H1 (cell line): Measurements from ENCODE around the gene RPS6KB2. TPM values are rescaled to one million over a fixed set of nuclear protein-coding genes. Genes with fewer than 3 reads are reported as not detected.

Experiments
- CTCF ChIA-PET: fragments of 300-600 bp; sonication (Branson Sonifier 250); formaldehyde crosslinking; loops from one replicate; lab custom pipeline; 2021; ENCODE audit not compliant: partially characterized antibody; lab: Charles Lee
- POLR2A ChIA-PET: fragments of 300-600 bp; sonication (Branson Sonifier 250); formaldehyde crosslinking; loops from one replicate; lab custom pipeline; 2021; ENCODE audit warnings: inconsistent platforms; ENCODE audit not compliant: partially characterized antibody; lab: Charles Lee
- DNase-seq, 2 experiments: peaks; one replicate each; pipeline versions ENCODE4 v3.0.0 to v3.0.0-alpha.2; 2010 to 2022; ENCODE audit warnings: low spot score in 2 of 2, low read depth in 1 of 2, mixed read lengths in 1 of 2
- FAIRE-seq: peaks from 2 replicates; lab custom pipeline; 2011; peaks lifted over from hg19 to GRCh38; lab: Jason Lieb, UNC
- H2AFZ ChIP-seq: 2 replicates; pipeline ENCODE4 v1.8.1; 2012; ENCODE audit warnings: low read length, inconsistent platforms
- H2AK5ac ChIP-seq: 2 replicates; pipeline ENCODE4 v1.6.1; 2013; ENCODE audit warnings: low read depth, low read length
- H2BK120ac ChIP-seq: replicated peaks from 2 replicates; pipeline ENCODE3; 2013; ENCODE audit warnings: low read depth, low read length, inconsistent platforms
- H2BK12ac ChIP-seq: 2 replicates; pipeline ENCODE4 v1.6.1; 2013; ENCODE audit warnings: low read depth, low read length
- H2BK15ac ChIP-seq: 2 replicates; pipeline ENCODE4 v1.6.1; 2013; ENCODE audit warnings: low read length
- H2BK20ac ChIP-seq: 2 replicates; pipeline ENCODE4 v1.6.1; 2013; ENCODE audit warnings: low read length
- H2BK5ac ChIP-seq: 2 replicates; pipeline ENCODE4 v1.6.1; 2013; ENCODE audit warnings: low read depth, low read length
- H3K14ac ChIP-seq: 2 replicates; pipeline ENCODE4 v1.6.1; 2013; ENCODE audit warnings: inconsistent platforms; ENCODE audit not compliant: insufficient read length
- H3K18ac ChIP-seq: 2 replicates; pipeline ENCODE4 v1.6.1; 2013; ENCODE audit warnings: low read length; ENCODE audit errors: extremely low read depth
- H3K23ac ChIP-seq: 2 replicates; pipeline ENCODE4 v1.6.1; 2013; ENCODE audit warnings: inconsistent platforms; ENCODE audit not compliant: insufficient read length
- H3K23me2 ChIP-seq: 2 replicates; pipeline ENCODE4 v1.6.1; 2013; ENCODE audit warnings: low read depth, low read length
- H3K27ac ChIP-seq: 2 replicates; pipeline ENCODE4 v1.6.1; 2011; ENCODE audit warnings: low read depth, low read length, inconsistent platforms
- H3K27me3 ChIP-seq, 4 experiments: replicated peaks in 1 of 4; 1 replicate in 1 of 4; 2 replicates in 3 of 4; pipeline versions ENCODE4 v1.6.1 to v1.8.1; 2011 to 2013; ENCODE audit warnings: low read length in 3 of 4, mild to moderate bottlenecking in 3 of 4, inconsistent platforms in 2 of 4, mixed read lengths in 2 of 4, moderate library complexity in 1 of 4; ENCODE audit not compliant: control insufficient read depth in 3 of 4, insufficient read depth in 3 of 4; ENCODE audit errors: extremely low read depth in 1 of 4
- H3K36me3 ChIP-seq, 4 experiments: 2 replicates each; pipeline versions ENCODE4 v1.6.1 to v1.8.1; 2011 to 2013; ENCODE audit warnings: mild to moderate bottlenecking in 4 of 4, low read length in 3 of 4, moderate library complexity in 2 of 4, control low read depth in 1 of 4, inconsistent platforms in 1 of 4; ENCODE audit not compliant: insufficient read depth in 4 of 4, control insufficient read depth in 2 of 4
- H3K4ac ChIP-seq: replicated peaks from 2 replicates; pipeline ENCODE3; 2013; ENCODE audit warnings: low read length, low read depth, mixed read lengths, inconsistent platforms; ENCODE audit not compliant: insufficient read length
- H3K4me1 ChIP-seq, 4 experiments: replicated peaks in 1 of 4; 1 replicate in 1 of 4; 2 replicates in 3 of 4; pipeline versions ENCODE4 v1.6.1 to v1.8.1; 2011 to 2013; ENCODE audit warnings: low read length in 3 of 4, inconsistent platforms in 2 of 4, mixed read lengths in 1 of 4; ENCODE audit not compliant: insufficient read depth in 4 of 4, control insufficient read depth in 3 of 4
- H3K4me2 ChIP-seq, 2 experiments: 2 replicates each; pipeline versions ENCODE4 v1.6.1 to v1.8.1; 2011 to 2013; ENCODE audit warnings: low read depth in 2 of 2, low read length in 2 of 2, control low read depth in 1 of 2, inconsistent platforms in 1 of 2, mild to moderate bottlenecking in 1 of 2; ENCODE audit not compliant: insufficient read depth in 1 of 2
- H3K4me3 ChIP-seq, 4 experiments: fragments of 200-600, 300-600 bp in 1 of 4; sonication (generic), shearing (Covaris generic), sonication (Bioruptor Twin) in 1 of 4; 2 replicates each; pipeline versions ENCODE4 v1.5.1 to v1.8.1; 2011 to 2016; ENCODE audit warnings: low read length in 4 of 4, low read depth in 3 of 4, control low read depth in 2 of 4, inconsistent platforms in 2 of 4, mild to moderate bottlenecking in 2 of 4, mixed read lengths in 1 of 4, moderate library complexity in 1 of 4; ENCODE audit not compliant: insufficient read depth in 2 of 4; ENCODE audit errors: extremely low read depth in 1 of 4
- H3K56ac ChIP-seq: replicated peaks from 2 replicates; pipeline ENCODE3; 2013; ENCODE audit warnings: low read depth, mild to moderate bottlenecking, mixed read lengths, low read length, inconsistent platforms; ENCODE audit not compliant: insufficient read length
- H3K79me1 ChIP-seq: 2 replicates; pipeline ENCODE4 v1.6.1; 2013; ENCODE audit warnings: low read depth, low read length, control low read depth
- H3K79me2 ChIP-seq, 2 experiments: 2 replicates each; pipeline versions ENCODE4 v1.6.1 to v1.8.1; 2012 to 2013; ENCODE audit warnings: low read length in 2 of 2, mild to moderate bottlenecking in 2 of 2, inconsistent platforms in 1 of 2; ENCODE audit not compliant: insufficient read depth in 2 of 2, control insufficient read depth in 1 of 2
- H3K9ac ChIP-seq, 4 experiments: replicated peaks in 1 of 4; 1 replicate in 1 of 4; 2 replicates in 3 of 4; pipeline versions ENCODE4 v1.6.1 to v1.8.1; 2011 to 2013; ENCODE audit warnings: low read depth in 3 of 4, low read length in 3 of 4, control low read depth in 2 of 4, mild to moderate bottlenecking in 2 of 4, moderate library complexity in 2 of 4, inconsistent platforms in 1 of 4; ENCODE audit errors: extremely low read depth in 1 of 4
- H3K9me3 ChIP-seq, 2 experiments: 2 replicates each; pipeline versions ENCODE4 v1.6.1 to v1.8.1; 2012 to 2013; ENCODE audit warnings: mild to moderate bottlenecking in 2 of 2, moderate library complexity in 2 of 2, control low read depth in 1 of 2, inconsistent platforms in 1 of 2, low read depth in 1 of 2, low read length in 1 of 2, mixed read lengths in 1 of 2; ENCODE audit not compliant: insufficient read depth in 2 of 2
- H4K20me1 ChIP-seq, 2 experiments: replicated peaks in 1 of 2; 2 replicates each; pipeline versions ENCODE3 to v1.8.1; 2011 to 2013; ENCODE audit warnings: inconsistent platforms in 2 of 2, low read length in 2 of 2, mild to moderate bottlenecking in 1 of 2; ENCODE audit not compliant: insufficient read depth in 2 of 2, control insufficient read depth in 1 of 2
- H4K5ac ChIP-seq: 2 replicates; pipeline ENCODE4 v1.6.1; 2013; ENCODE audit warnings: low read length, low read depth, mixed read lengths, inconsistent platforms; ENCODE audit not compliant: insufficient read length
- H4K8ac ChIP-seq: 2 replicates; pipeline ENCODE4 v1.8.0; 2013; ENCODE audit warnings: mild to moderate bottlenecking, moderate library complexity, low read length, inconsistent platforms; ENCODE audit not compliant: insufficient read depth; ENCODE audit errors: extremely low read depth
- H4K91ac ChIP-seq: replicated peaks from 2 replicates; pipeline ENCODE3; 2013; ENCODE audit warnings: low read length, mixed read lengths, inconsistent platforms; ENCODE audit not compliant: insufficient read length
- ATF3 ChIP-seq: IDR thresholded peaks from 2 replicates; pipeline ENCODE4 v1.6.1; 2011; ENCODE audit warnings: low read depth, mild to moderate bottlenecking, low read length; ENCODE audit not compliant: insufficient read depth
- CBX5 ChIP-seq: fragments of 300-800, 300-1000 bp; sonication (generic); IDR thresholded peaks from 2 replicates; pipeline ENCODE4 v1.7.1; 2016; ENCODE audit warnings: antibody characterized with exemption, low read length, low read depth
- EP300 ChIP-seq, 2 experiments: IDR thresholded peaks; 1 replicate in 1 of 2; 2 replicates in 1 of 2; pipeline ENCODE4 v1.6.1; 2011 to 2012; ENCODE audit warnings: low read depth in 2 of 2, low read length in 2 of 2, mild to moderate bottlenecking in 2 of 2, borderline replicate concordance in 1 of 2, inconsistent platforms in 1 of 2, moderate library complexity in 1 of 2
- TEAD4 ChIP-seq: IDR thresholded peaks from 2 replicates; pipeline ENCODE4 v1.6.1; 2012; ENCODE audit warnings: low read depth, low read length, inconsistent platforms, mixed read lengths
- WGBS, 2 experiments: shearing (Covaris generic) in 1 of 2; methylation state at CpG; one replicate each; pipeline versions ENCODE4 v1.1.6 to v1.1.7; 2013 to 2015; ENCODE audit warnings: low lambda C conversion rate in 2 of 2, mixed read lengths in 2 of 2, inconsistent platforms in 1 of 2, low coverage in 1 of 2, missing lambda C conversion rate in 1 of 2; ENCODE audit not compliant: insufficient replicate concordance in 2 of 2, insufficient coverage in 1 of 2, insufficient read length in 1 of 2; ENCODE audit errors: extremely low coverage in 1 of 2, missing lambda C conversion rate in 1 of 2; 5-methylcytosine and 5-hydroxymethylcytosine counted together
- polyA plus RNA-seq, 7 experiments: library from polyadenylated mRNA; depleted of rRNA in 3 of 7; stranded (reverse) in 5 of 7; unstranded in 2 of 7; fragments of >200 nt in 5 of 7; fragments of 200-250 nt in 2 of 7; gene quantifications; 1 replicate in 5 of 7; 2 replicates in 1 of 7; 4 replicates in 1 of 7; pipeline versions ENCODE4 v1.2.1 to v1.2.3, GENCODE V29; 2011 to 2013; ENCODE audit warnings: missing spikeins in 2 of 7, mixed read lengths in 2 of 7
- total RNA-seq: library from RNA; stranded (reverse); fragmentation: NEBNext Ultra II Directional; extraction: Animal tissue kit (Norgen Biotek cat#: 25700); gene quantifications from 2 replicates; pipeline ENCODE4 v1.2.1, GENCODE V29; 2021

RPS6KB2 gene
- total and polyA plus RNA-seq, 2 of the 8 experiments (the other 6 are each of a cell fraction or from before 2014, with no cell fraction given), result 41.0 to 47.1 TPM

GRCh38 chr11:67468456-67468758, 40.1 kb downstream of the RPS6KB2 start:
- Histone ChIP-seq H3K79me2 (peaks cover 0 to 3% of the 10 kb centered on the region in 2 experiments; a peak in 2 of 4 replicates), H3K4me1 (peaks cover 2 to 14% (median 6%) of the 10 kb centered on the region in 4 experiments; a peak in 6 of 7 replicates), H3K18ac (no peak overlapping the region), H3K14ac (no peak overlapping the region), H2BK20ac (no peak overlapping the region), H4K5ac (no peak overlapping the region), H3K36me3 (no peaks in the 10 kb centered on the region), H3K79me1 (peaks cover 2% of the 10 kb centered on the region), H3K4ac (no peak overlapping the region), H4K91ac (no peak overlapping the region), H3K23me2 (peaks cover 6% of the 10 kb centered on the region), H2BK5ac (no peak overlapping the region), H2BK120ac (no peak overlapping the region), H3K9me3 (no peaks in the 10 kb centered on the region), H3K27ac (no peak overlapping the region), H3K4me2 (peak overlapping the region; percentile 81 to 86), H3K27me3 (no peaks in the 10 kb centered on the region), H4K8ac (no peak overlapping the region), H2AK5ac (no peak overlapping the region), H2AFZ (no peak overlapping the region), H2BK12ac (no peak overlapping the region), H2BK15ac (no peak overlapping the region), H3K56ac (no peak overlapping the region), H3K4me3 (peak overlapping the region; percentile 55 to 90 (median 76)), H3K9ac (peak overlapping the region in 3 of 4 experiments; percentile 29 to 59 (median 38); a peak in 5 of 7 replicates), H4K20me1 (peaks cover 0 to 3% of the 10 kb centered on the region in 2 experiments), H3K23ac (no peak overlapping the region)
- POLR2A ChIA-PET, result interaction anchor here (0.6 to 4.6 kb wide), 31 partner anchors 9 to 159 kb away, joined by 3 to 36 read pairs (median 4); partner anchors contain the start of genes CABP4, CARNS1, CORO1B and GPR152
- 17% methylated on average over 6 of the region's 6 CpGs; no CpG with 5 or more reads in 1 of the 2 experiments for WGBS, 2 experiments
- FAIRE-seq (no peak), DNase-seq (no peak)
- CTCF ChIA-PET, result interaction anchor here (0.9 to 2.3 kb wide), 14 partner anchors 23 to 92 kb away, joined by 3 to 15 read pairs (median 4); partner anchors contain the start of genes CARNS1, CORO1B, PITPNM1 and PPP1CA
- no peak for TF ChIP-seq ATF3
- no peak for TF ChIP-seq CBX5
- no peak for TF ChIP-seq TEAD4
- no peak for TF ChIP-seq EP300 (IDR thresholded peaks at IDR 0.05; ENCODE audit: borderline replicate concordance in 1 of 2, low read depth in 2 of 2, low read length in 2 of 2)
